Lower leg skin (tissue), 3 donors: ENCODE data around the gene SCG5.

Experiments used
- CTCF ChIP-seq, 3 donors: fragments of 450-650 bp; IDR thresholded peaks; one replicate each; pipeline ENCODE4 v1.5.1; 2016; ENCODE audit warnings: antibody characterized with exemption in 3 of 3, mild to moderate bottlenecking in 3 of 3, moderate library complexity in 2 of 3
- POLR2A ChIP-seq, 2 donors: fragments of 450-650 bp; IDR thresholded peaks; one replicate each; pipeline ENCODE4 v1.6.1; 2016 to 2017; ENCODE audit warnings: antibody characterized with exemption in 2 of 2, mild to moderate bottlenecking in 1 of 2, moderate library complexity in 1 of 2

DNA sequence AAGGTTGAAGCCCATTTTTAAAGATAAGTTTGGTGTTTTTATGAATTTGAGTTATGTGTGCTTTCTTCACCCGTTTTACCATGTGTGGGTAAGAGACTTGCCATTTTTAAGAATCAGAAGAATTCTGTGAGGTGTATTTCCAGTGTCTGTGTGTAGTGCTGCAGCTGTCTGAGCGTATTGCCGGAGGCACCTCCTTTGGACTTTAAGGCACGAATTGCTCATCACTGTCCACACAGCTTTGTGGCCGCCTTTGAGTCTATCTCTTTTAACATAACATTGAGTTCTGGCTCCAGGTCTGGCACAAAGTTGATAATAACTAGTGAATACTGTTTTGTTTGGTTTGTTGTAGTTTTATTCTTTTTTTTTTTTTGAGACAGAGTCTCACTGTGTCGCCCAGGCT, 25.8 kb downstream of the SCG5 start:
- TF ChIP-seq CTCF (IDR thresholded peaks at IDR 0.05) (no peak), POLR2A (IDR thresholded peaks at IDR 0.05) (no peak)
